ENCODE data around the gene VCL.
"Not testable (repeated sequence)": the region's sequence is repeated elsewhere in the genome, so short reads cannot be mapped to it uniquely, and the experiment has no call there.

The VCL gene

GRCh38 chr10:73970845-73971244 is 27.1 kb upstream of the VCL start:
- in situ Hi-C loops (cut with HindIII; ENCODE audit: low sequenced_read_pairs) = no loop called here

DNA sequence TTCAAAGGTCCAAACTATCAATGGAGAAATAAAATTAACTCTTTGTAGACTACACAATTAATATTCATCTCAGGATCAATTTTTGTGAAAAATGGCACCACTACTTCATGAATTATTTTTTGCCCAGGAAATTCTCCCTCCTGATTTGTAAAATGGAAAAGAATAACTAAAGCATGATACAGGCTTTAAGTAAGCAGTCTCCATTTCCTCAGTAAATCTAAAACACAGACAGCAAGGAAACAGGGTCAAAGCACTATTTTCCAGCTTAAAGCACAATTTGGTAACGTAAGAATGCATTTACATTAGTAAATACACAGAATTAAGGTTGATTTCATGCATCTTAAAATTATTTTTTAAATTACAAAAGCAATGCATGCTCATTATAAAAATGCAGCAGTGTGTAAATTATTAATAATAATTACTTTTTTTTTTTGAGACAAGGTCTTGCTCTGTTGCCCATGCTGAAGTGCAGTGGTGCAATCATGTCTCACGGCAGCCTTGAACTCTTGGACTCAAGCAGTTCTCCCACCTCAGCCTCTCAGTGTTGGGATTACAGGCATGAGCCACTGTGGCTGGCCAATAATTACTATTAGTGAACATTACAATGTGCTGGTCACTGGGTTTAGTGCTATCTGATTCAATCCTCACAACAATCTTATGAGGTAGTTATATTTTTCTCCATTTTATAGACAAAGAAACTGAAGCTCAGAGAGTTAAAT is 26.1 kb upstream of the VCL start:
- in situ Hi-C loops (cut with HindIII; ENCODE audit: low sequenced_read_pairs) = no loop called here

DNA sequence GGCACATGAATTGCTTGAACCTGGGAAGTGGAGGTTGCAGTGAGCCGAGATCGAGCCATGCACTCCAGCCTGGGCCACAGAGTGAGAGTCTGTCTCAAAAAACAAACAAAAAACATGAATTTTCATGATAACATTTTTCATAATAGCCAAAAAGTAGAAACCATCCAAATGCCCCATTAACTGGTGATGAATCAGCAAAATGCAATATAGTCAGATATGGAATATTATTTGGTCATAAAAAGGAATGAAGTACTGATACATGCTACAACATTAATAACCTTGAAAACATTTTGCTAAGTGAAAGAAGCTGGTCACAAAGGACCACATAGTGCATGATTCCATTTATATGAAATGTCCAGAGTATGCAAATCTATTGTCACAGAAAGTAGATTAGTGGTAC is 24.5 kb upstream of the VCL start:
- in situ Hi-C loops (cut with HindIII; ENCODE audit: low sequenced_read_pairs) = no loop called here

GRCh38 chr10:73974309-73974946 is 23.5 kb upstream of the VCL start:
- in situ Hi-C loops (cut with HindIII; ENCODE audit: low sequenced_read_pairs) = no loop called here

- in situ Hi-C loops (cut with HindIII; ENCODE audit: low sequenced_read_pairs) = no loop called here
Observed at GRCh38 chr10:73975388-73975787, 22.5 kb upstream of the VCL start.

DNA sequence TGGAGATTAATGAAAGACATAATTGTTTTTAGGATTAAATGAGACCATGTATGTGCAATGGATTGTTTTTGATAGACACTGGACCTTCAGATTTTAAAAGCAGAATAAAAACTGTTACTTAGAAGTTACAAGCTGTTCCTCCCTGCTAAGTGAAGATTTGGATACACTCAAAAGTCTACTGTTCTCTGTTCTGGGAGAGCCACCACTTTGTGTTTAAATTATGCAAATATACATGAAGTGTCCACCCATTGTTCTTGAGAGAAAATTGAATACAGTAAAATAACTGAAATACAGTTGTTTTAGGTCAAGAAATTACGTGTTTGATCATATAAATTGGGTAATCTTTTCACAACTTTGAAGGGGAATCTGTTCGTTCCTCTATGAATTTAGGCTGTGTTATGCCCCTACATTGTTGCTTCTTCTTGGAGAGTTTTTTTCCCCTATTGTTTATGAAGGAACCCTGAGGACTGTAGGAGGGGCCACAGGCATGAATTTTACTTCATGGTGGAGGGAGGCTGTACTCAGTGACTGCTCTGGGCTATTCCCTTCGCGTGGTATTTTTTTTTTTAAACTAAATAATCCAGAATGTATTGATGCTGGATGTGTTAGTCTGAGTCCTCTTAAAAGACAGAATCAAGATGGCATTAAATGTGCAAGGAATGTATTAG is 18.6 kb upstream of the VCL start:
- in situ Hi-C loops (cut with HindIII; ENCODE audit: low sequenced_read_pairs) = no loop called here

GRCh38 chr10:73979809-73980433 is 18.0 kb upstream of the VCL start:
- in situ Hi-C loops (cut with HindIII; ENCODE audit: low sequenced_read_pairs) = no loop called here

- in situ Hi-C loops (cut with HindIII; ENCODE audit: low sequenced_read_pairs) = no loop called here
Observed at GRCh38 chr10:73981812-73982211, 16.1 kb upstream of the VCL start.

GRCh38 chr10:73983096-73984047 is 14.5 kb upstream of the VCL start:
- in situ Hi-C loops (cut with HindIII; ENCODE audit: low sequenced_read_pairs) = no loop called here

DNA sequence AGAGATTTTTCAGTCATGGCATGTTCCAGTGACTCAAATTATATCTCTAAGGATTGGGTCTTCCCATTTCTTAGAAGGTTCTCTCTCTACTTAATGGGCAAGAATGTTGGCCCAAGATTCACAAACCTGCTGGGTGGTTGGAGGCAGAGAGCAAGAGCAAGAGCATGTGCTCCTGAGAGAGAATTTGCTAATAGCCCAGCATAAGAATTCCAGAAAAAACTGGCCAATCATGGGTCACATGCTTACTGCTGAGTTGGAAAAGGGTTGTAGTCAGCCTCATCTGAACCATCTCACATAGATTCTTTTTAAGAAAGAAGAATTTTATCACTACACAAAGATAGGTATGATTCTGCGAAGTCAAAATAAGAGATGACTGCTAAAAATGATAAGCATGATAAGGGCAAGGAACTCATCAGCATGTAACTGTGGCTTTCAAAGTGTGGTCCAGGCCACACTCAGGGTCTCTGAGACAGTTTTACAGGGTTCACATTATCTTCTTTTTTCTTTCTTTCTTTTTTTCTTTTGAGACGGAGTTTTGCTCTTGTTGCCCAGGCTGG is 8.2 kb upstream of the VCL start:
- in situ Hi-C loops (cut with HindIII; ENCODE audit: low sequenced_read_pairs) = no loop called here

DNA sequence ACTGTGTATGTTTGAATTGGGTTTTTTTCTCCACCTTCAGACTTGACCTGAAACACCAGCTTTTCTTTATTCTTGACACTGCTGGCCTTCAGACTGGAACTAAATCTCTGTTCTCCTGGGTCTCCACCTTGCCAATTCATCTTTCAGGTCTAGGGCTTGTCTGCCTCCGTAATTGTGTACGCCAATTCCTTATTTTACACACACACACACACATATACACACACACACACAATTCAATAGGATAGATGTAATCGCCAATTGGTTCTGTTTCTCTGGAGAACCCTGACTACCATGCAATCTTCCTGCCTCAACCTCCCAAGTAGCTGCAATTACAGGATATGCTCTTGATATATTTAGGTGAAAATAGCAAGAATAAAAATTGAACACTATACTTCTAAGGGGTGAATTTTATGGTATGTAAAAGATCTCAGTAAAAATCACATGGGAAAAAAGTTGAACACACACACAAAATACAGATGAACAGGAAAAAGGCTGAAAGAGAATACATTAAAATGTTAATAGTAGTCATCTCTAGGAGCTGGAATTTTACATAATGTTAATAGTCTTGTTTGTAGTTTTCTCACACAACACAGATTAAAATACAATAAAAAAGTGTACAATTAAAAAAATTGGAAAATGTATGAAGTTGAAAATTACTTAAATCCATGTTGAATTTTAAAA is 6.6 kb upstream of the VCL start:
- in situ Hi-C loops (cut with HindIII; ENCODE audit: low sequenced_read_pairs) = no loop called here

DNA sequence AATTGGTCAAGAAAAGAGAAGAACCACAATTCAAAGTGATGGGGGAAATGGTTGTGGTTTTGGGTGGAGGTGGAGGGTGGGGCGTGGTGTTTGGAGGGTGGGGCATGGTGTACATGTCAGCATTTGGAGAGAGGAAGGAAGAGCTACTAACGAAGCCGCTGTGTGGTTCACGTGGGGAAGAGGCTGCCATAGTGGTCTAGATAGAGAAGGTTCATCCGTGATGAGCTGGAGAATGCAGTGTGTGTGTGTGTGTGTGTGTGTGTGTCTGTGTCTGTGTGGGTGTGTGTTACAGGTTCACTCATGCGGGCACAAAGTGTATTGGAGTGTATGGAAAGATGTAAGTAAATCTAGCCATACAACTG is 6.1 kb upstream of the VCL start:
- in situ Hi-C loops (cut with HindIII; ENCODE audit: low sequenced_read_pairs) = no loop called here

GRCh38 chr10:73992899-73993788 is 4.8 kb upstream of the VCL start:
- in situ Hi-C loops (cut with HindIII; ENCODE audit: low sequenced_read_pairs) = no loop called here

- in situ Hi-C loops (cut with HindIII; ENCODE audit: low sequenced_read_pairs) = no loop called here
Observed at GRCh38 chr10:73995035-73995358, 2.9 kb upstream of the VCL start.

DNA sequence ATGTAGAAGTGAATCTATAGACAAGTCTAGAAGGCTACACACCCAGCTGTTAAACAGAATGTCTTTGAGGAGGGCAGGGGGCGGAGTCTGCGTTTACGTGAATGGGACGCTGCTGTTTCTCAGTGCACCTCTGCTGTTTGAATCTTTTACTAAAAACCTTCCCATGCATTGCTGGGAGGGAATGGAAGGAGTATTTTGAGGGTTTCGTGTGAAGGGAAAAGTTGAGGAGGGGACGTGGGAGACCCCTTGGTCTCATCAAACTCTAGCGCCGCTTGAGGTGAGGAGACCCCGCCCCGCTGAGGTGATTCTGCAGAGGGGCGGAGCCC is 492 bp upstream of the VCL start:
- in situ Hi-C loops (cut with HindIII; ENCODE audit: low sequenced_read_pairs) = no loop called here

DNA sequence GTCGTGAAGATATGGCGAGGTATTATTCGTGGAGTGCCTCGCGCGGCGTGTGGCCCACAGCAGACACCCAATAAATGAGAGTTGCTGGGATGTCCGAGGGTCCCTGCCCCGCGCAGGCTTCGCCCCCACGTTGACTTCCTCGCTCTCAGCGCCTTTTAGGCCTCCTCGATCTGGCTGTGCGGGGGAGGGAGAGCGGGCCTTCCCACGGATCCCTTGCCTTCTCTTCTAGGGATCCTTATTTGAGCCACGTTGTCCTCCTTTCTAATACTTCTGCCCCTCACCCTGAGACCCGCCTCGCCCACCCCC is 660 bp downstream of the VCL start:
- in situ Hi-C loops (cut with HindIII; ENCODE audit: low sequenced_read_pairs) = no loop called here

DNA sequence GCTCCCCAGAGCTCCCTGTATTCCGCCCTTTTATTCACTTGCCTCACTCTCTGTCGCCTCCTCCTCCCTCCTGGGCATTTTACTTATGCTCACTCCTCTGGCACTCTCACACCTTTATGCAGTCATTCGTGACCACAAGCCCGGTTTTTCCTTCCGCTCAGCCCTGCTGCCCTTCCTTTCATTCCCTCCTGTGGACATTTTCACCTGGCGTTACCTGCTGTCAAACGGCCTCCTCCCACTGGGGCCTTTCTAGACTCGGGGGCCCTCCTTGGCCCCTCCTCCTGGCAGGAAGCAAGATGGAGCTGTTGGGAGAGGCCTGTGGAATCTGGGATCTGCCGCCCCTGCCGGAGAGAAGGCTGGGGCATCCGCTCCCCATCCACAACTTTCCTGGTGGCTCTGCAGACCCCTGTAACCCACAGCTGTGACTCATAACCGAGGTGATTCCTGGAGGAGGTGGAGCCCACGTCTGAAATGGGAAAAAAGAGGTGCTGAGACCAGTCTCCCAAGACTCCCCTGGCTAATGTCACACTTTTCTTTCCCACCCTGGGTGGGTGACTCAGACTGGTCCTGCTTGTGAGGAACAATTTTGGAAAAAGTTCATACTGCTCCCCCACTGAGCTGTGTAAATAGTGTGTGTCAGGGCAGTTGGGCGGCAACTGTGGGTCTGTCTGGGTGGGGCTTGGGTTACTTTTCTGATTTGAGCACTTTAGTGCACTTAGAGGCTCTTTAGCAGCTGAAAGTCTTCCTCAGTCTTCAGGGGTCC is 1.2 kb downstream of the VCL start:
- in situ Hi-C loops (cut with HindIII; ENCODE audit: low sequenced_read_pairs) = no loop called here

DNA sequence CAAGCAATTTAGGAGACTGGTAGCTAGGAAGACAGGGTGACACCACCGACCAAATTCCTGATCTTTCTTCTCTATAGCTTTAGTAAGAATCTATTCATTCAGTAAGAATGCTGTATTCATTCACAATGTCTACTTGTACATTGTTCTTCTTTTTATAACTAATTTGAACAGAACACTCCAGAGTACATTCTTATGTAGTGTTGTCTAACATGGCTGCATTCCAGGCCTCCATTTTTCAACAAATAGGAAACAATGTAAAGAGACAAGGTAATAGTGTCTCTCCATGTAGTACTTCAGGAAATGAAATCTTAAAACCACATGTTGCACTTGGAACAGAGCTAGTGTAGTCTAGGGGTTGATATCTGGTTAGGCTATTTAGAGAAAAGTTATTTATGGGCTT is 1.8 kb downstream of the VCL start:
- in situ Hi-C loops (cut with HindIII; ENCODE audit: low sequenced_read_pairs) = no loop called here

- in situ Hi-C loops (cut with HindIII; ENCODE audit: low sequenced_read_pairs) = not testable (repeated sequence)
Observed at GRCh38 chr10:74000244-74000643, 2.3 kb downstream of the VCL start.

Data from endothelial cell of hepatic sinusoid (primary cell).